Activated CD8-positive, alpha-beta memory T cell treated with anti-CD3 and anti-CD28 coated beads, Interleukin-2, amount 10 ng/mL, durations not matched to agents 7 days and 5 days (primary cell): ENCODE data around the gene KIF16B. TPM values are rescaled to one million over a fixed set of nuclear protein-coding genes. Genes with fewer than 3 reads are reported as not detected.

Source experiments
- ATAC-seq: fragments of 150-1000 bp; cut with Tn5 transposase; one replicate; pipeline ENCODE4 v1.10.0; 2021; ENCODE audit warnings: moderate library complexity
- CTCF ChIA-PET: fragments of 350-600 bp; sonication (Branson Sonifier 250); formaldehyde crosslinking; loops from one replicate; lab custom pipeline; 2021; ENCODE audit warnings: antibody characterized with exemption; lab: Charles Lee
- DNase-seq: peaks from one replicate; pipeline ENCODE4 v3.0.0-alpha.2; 2020
- H3K27ac Mint-ChIP-seq: one replicate; pipeline ENCODE4 v1.8.0; 2021; ENCODE audit warnings: mild to moderate bottlenecking, mixed read lengths
- H3K27me3 Mint-ChIP-seq: one replicate; pipeline ENCODE4 v1.8.0; 2021; ENCODE audit warnings: mixed read lengths
- H3K36me3 Mint-ChIP-seq: one replicate; pipeline ENCODE4 v1.8.0; 2021; ENCODE audit warnings: mild to moderate bottlenecking, mixed read lengths
- H3K4me1 Mint-ChIP-seq: one replicate; pipeline ENCODE4 v1.8.0; 2021; ENCODE audit warnings: mixed read lengths
- H3K4me3 Mint-ChIP-seq: one replicate; pipeline ENCODE4 v1.8.0; 2021; ENCODE audit warnings: mild to moderate bottlenecking, moderate library complexity, mixed read lengths
- H3K9me3 Mint-ChIP-seq: one replicate; pipeline ENCODE4 v1.8.0; 2022; ENCODE audit warnings: low read depth, mixed read lengths
- total RNA-seq, 2 experiments: library from RNA; stranded (reverse); gene quantifications; one replicate each; pipeline ENCODE4 v1.2.3, GENCODE V29; 2021

Gene KIF16B
- total RNA-seq, result 1 to 10 TPM; 3.0 to 4.1 TPM

- DNase-seq (peak; percentile 81), ATAC-seq (peak; percentile 83)
- peak within 1 kb of the TSS; percentile 80 for H3K4me3 Mint-ChIP-seq
- H3K27me3 Mint-ChIP-seq, result peaks cover 8% of the 10 kb centered on the region
- CTCF ChIA-PET, result interaction anchor here (0.8 kb wide), 1 partner anchor 231 kb away, joined by 3 read pairs; no protein-coding TSS in a partner anchor
- peak within 1 kb of the TSS; percentile 84 for H3K27ac Mint-ChIP-seq
- no peaks in the 10 kb centered on the region for H3K9me3 Mint-ChIP-seq
- H3K36me3 Mint-ChIP-seq, result no peaks in the 10 kb centered on the region
- H3K4me1 Mint-ChIP-seq, result peaks cover 22% of the 10 kb centered on the region
Observed at GRCh38 chr20:16573001-16573965, at the start of gene KIF16B. TSS of gene KIF16B (minus strand) at chr20:16573448. CDS start at chr20:16573275, 173 bp downstream.

- DNase-seq (no peak), ATAC-seq (no peak)
- Mint-ChIP-seq H3K27ac (no peak overlapping the region), H3K27me3 (no peaks in the 10 kb centered on the region), H3K9me3 (no peaks in the 10 kb centered on the region), H3K4me3 (no peak overlapping the region), H3K36me3 (no peaks in the 10 kb centered on the region), H3K4me1 (no peaks in the 10 kb centered on the region)
- CTCF ChIA-PET, result no interaction called here
Observed at GRCh38 chr20:16622501-16622900, 49.3 kb upstream of the KIF16B start.

- no peak overlapping the region for H3K27ac Mint-ChIP-seq
- H3K4me3 Mint-ChIP-seq, result no peak overlapping the region
- no peaks in the 10 kb centered on the region for H3K9me3 Mint-ChIP-seq
- H3K36me3 Mint-ChIP-seq, result no peaks in the 10 kb centered on the region
- CTCF ChIA-PET, result no interaction called here
- no peak for DNase-seq
- H3K4me1 Mint-ChIP-seq, result no peaks in the 10 kb centered on the region
- H3K27me3 Mint-ChIP-seq, result no peaks in the 10 kb centered on the region
- ATAC-seq, result no peak
Observed at GRCh38 chr20:16621435-16622141, 48.3 kb upstream of the KIF16B start.

- CTCF ChIA-PET, result no interaction called here
- Mint-ChIP-seq H3K27ac (no peak overlapping the region), H3K9me3 (no peaks in the 10 kb centered on the region), H3K4me1 (no peaks in the 10 kb centered on the region), H3K27me3 (no peaks in the 10 kb centered on the region), H3K36me3 (no peaks in the 10 kb centered on the region), H3K4me3 (no peak overlapping the region)
- ATAC-seq (no peak), DNase-seq (no peak)
Observed at GRCh38 chr20:16620961-16621360, 47.7 kb upstream of the KIF16B start.

- no peaks in the 10 kb centered on the region for H3K9me3 Mint-ChIP-seq
- ATAC-seq (no peak), DNase-seq (no peak)
- no peak overlapping the region for H3K4me3 Mint-ChIP-seq
- no peak overlapping the region for H3K27ac Mint-ChIP-seq
- H3K4me1 Mint-ChIP-seq, result no peaks in the 10 kb centered on the region
- H3K36me3 Mint-ChIP-seq, result no peaks in the 10 kb centered on the region
- CTCF ChIA-PET, result no interaction called here
- H3K27me3 Mint-ChIP-seq, result no peaks in the 10 kb centered on the region
Observed at GRCh38 chr20:16619953-16620352, 46.7 kb upstream of the KIF16B start.

DNA sequence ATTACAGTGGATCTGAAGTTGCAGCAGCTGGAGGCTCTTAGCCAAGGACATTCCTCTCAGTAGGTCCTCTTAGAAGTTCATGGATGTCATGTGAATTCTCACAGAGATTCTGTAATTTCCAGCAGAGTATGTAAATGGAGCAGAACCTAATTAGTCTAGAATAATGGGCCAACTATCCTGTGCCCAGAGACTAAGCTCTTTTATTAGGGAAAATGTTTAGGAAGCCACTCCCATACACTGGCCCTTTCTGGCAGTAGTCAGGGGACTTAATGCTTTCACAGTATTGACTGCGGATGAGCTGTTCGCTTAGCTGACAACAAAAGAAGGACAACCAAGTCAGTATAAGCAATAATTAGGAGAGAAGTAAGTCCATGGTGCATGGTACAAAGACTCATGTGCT, 43.8 kb upstream of the KIF16B start:
- Mint-ChIP-seq H3K36me3 (no peaks in the 10 kb centered on the region), H3K27ac (no peak overlapping the region), H3K9me3 (no peaks in the 10 kb centered on the region), H3K4me3 (no peak overlapping the region), H3K27me3 (no peaks in the 10 kb centered on the region), H3K4me1 (no peaks in the 10 kb centered on the region)
- DNase-seq (no peak), ATAC-seq (no peak)
- CTCF ChIA-PET, result no interaction called here

DNA sequence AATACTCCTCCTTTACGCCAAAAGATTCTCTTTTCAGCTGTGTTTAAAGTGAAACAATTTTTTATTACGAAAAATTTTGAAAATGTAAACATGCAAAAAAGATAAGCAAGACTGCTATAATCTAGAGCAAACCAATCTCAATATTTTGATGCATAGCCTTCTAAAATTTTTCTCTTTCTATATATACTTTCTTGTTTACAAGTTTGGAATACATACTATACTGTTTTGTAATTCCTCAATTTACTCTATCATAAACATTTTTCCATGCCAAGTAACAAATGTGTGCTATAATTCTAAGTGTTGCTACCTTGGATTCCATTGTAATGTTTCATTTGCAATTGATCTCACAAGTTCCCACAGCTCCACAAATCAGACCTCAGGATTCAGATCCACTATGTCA, 43.1 kb upstream of the KIF16B start:
- CTCF ChIA-PET, result no interaction called here
- no peaks in the 10 kb centered on the region for H3K27me3 Mint-ChIP-seq
- ATAC-seq (no peak), DNase-seq (no peak)
- H3K9me3 Mint-ChIP-seq, result no peaks in the 10 kb centered on the region
- no peak overlapping the region for H3K4me3 Mint-ChIP-seq
- H3K4me1 Mint-ChIP-seq, result no peaks in the 10 kb centered on the region
- H3K27ac Mint-ChIP-seq, result no peak overlapping the region
- H3K36me3 Mint-ChIP-seq, result no peaks in the 10 kb centered on the region

GRCh38 chr20:16615199-16615598, 42.0 kb upstream of the KIF16B start:
- H3K27me3 Mint-ChIP-seq, result no peaks in the 10 kb centered on the region
- CTCF ChIA-PET, result no interaction called here

DNA sequence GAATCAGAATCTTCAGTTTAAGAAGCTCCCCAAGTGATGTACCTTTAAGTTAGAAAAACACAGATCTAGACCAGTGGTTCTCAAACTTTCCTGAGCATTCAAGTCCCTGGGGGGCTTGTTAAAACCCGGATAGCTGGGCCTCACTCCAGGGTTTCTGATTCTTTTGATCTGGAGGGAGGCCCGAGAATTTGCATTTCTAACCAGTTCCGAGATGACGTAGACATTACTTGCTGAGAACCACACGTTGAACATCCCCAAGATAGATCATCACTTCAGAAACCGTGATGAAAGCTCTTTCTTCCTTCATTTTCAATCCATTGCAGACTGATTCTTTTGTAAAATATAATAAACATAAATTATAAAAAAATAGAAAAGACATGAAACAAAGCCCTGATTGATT, 40.7 kb upstream of the KIF16B start:
- no peak overlapping the region for H3K4me3 Mint-ChIP-seq
- H3K4me1 Mint-ChIP-seq, result no peaks in the 10 kb centered on the region
- DNase-seq (no peak), ATAC-seq (no peak)
- CTCF ChIA-PET, result no interaction called here
- H3K36me3 Mint-ChIP-seq, result no peaks in the 10 kb centered on the region
- no peaks in the 10 kb centered on the region for H3K9me3 Mint-ChIP-seq
- no peak overlapping the region for H3K27ac Mint-ChIP-seq
- no peaks in the 10 kb centered on the region for H3K27me3 Mint-ChIP-seq

More at GRCh38 chr20:16615199-16615598, 42.0 kb upstream of the KIF16B start:
- no peak for ATAC-seq
- DNase-seq, result no peak
- Mint-ChIP-seq H3K9me3 (no peaks in the 10 kb centered on the region), H3K36me3 (no peaks in the 10 kb centered on the region), H3K4me3 (no peak overlapping the region), H3K4me1 (no peaks in the 10 kb centered on the region), H3K27ac (no peak overlapping the region)

- CTCF ChIA-PET, result no interaction called here
- H3K4me1 Mint-ChIP-seq, result no peaks in the 10 kb centered on the region
- DNase-seq (no peak), ATAC-seq (no peak)
- H3K9me3 Mint-ChIP-seq, result no peaks in the 10 kb centered on the region
- no peaks in the 10 kb centered on the region for H3K36me3 Mint-ChIP-seq
- H3K27me3 Mint-ChIP-seq, result no peaks in the 10 kb centered on the region
- H3K4me3 Mint-ChIP-seq, result no peak overlapping the region
- no peak overlapping the region for H3K27ac Mint-ChIP-seq
Observed at GRCh38 chr20:16612706-16613105, 39.5 kb upstream of the KIF16B start.

- Mint-ChIP-seq H3K9me3 (no peaks in the 10 kb centered on the region), H3K4me3 (no peak overlapping the region), H3K27ac (no peak overlapping the region), H3K4me1 (no peaks in the 10 kb centered on the region), H3K27me3 (no peaks in the 10 kb centered on the region), H3K36me3 (no peaks in the 10 kb centered on the region)
- DNase-seq, result no peak
- ATAC-seq, result no peak
- CTCF ChIA-PET, result no interaction called here
Observed at GRCh38 chr20:16611817-16612216, 38.6 kb upstream of the KIF16B start.

- DNase-seq (no peak), ATAC-seq (no peak)
- no peaks in the 10 kb centered on the region for H3K36me3 Mint-ChIP-seq
- H3K27me3 Mint-ChIP-seq, result no peaks in the 10 kb centered on the region
- CTCF ChIA-PET, result no interaction called here
- H3K27ac Mint-ChIP-seq, result no peak overlapping the region
- no peaks in the 10 kb centered on the region for H3K4me1 Mint-ChIP-seq
- H3K9me3 Mint-ChIP-seq, result no peaks in the 10 kb centered on the region
- no peak overlapping the region for H3K4me3 Mint-ChIP-seq
Observed at GRCh38 chr20:16609066-16609465, 35.8 kb upstream of the KIF16B start.

DNA sequence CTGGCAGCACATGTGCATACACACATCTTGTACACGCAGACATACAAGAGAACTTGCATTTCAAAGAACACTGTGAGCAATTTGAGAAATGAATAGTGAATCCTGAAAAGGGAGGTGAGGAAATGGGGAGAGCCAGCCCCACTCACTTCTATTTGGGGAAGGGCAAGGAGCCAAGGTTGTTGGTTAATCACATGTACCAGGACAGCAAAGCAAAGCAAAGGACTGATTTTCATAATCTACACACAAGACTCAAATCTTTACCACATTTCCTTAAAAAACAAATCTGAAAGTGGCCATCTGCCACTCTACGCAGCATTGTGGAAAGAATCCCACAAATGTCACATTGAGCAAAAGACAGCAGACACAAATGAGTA, 35.0 kb upstream of the KIF16B start:
- no peaks in the 10 kb centered on the region for H3K36me3 Mint-ChIP-seq
- H3K27ac Mint-ChIP-seq, result no peak overlapping the region
- H3K4me1 Mint-ChIP-seq, result no peaks in the 10 kb centered on the region
- CTCF ChIA-PET, result no interaction called here
- DNase-seq, result no peak
- no peaks in the 10 kb centered on the region for H3K9me3 Mint-ChIP-seq
- H3K4me3 Mint-ChIP-seq, result no peak overlapping the region
- no peak for ATAC-seq
- H3K27me3 Mint-ChIP-seq, result no peaks in the 10 kb centered on the region
